ENCODE data around the gene PCBP3.

PCBP3 gene

DNA sequence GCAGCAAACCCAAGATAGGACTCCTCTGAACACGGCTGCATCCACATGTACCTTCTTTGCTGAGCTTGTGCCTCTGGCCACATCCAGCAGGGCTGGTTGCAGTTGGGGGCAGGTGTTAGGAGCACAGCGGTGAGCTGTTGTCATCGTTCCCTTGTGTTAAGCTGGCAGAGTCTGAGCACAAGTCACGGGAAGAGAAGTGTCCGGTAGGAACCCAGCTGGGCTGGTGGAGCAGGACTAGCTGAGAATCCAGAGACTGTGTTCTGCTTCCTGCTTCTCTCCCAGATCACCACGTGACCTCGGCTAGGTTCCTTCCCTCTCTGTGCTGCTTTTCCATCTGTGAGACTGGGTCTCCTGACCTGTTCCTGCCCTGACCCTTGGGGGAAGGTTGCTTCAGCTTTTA, 105.1 kb downstream of the PCBP3 start:
- no peak for DNase-seq (ENCODE audit: low spot score)

GRCh38 chr21:45749974-45750373, 106.4 kb downstream of the PCBP3 start:
- no peak for DNase-seq (ENCODE audit: low spot score)
- no peak for TF ChIP-seq CTCF (IDR thresholded peaks at IDR 0.05; ENCODE audit: extremely low read depth, missing control alignments)

More for the DNA sequence above, 105.1 kb downstream of the PCBP3 start:
- TF ChIP-seq CTCF (IDR thresholded peaks at IDR 0.05; ENCODE audit: extremely low read depth, missing control alignments), result no peak

- no peak for DNase-seq (ENCODE audit: low spot score)
- no peak for TF ChIP-seq CTCF (IDR thresholded peaks at IDR 0.05; ENCODE audit: extremely low read depth, missing control alignments)
These were observed 107.4 kb downstream of the PCBP3 start for GRCh38 chr21:45750936-45751335.

DNA sequence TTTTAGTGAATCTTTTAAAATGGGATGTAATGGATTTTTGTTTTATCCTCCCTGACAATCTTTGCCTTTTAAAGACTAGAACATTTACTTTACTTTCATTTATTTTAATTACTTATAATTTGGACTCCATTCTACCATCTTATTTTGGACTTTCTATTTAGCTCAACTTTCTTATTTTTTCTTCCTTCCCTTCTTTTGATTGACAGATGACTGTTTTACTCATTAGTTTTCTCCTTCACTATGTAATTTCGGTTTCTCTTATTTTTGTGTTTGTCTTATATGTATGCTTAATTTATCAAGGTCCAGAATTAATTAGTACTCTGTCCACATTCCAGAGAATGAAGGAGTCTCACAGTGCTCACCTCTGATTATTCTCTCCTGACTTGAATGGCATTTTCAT, 109.9 kb downstream of the PCBP3 start:
- no peak for TF ChIP-seq CTCF (IDR thresholded peaks at IDR 0.05; ENCODE audit: extremely low read depth, missing control alignments)
- no peak for DNase-seq (ENCODE audit: low spot score)

DNA sequence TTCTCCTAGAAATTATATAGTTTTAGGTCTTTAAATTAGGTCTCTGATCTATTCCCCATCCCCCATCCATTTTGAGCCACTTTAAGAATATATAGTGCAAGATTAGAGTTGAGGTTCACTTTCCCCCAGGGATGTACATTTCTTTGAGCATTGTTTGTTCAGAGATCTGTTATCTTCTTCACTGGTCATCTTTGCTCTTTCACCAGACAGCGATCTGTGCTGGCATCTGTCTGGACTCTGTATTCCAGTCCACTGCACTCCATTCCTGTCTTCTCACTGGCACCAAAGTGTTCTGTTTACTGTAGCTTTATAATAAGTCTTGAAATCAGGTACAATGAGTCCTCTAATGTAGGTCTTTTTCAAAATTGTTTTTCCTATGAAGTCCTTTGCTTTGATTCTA, 112.5 kb downstream of the PCBP3 start:
- no peak for DNase-seq (ENCODE audit: low spot score)
- no peak for TF ChIP-seq CTCF (IDR thresholded peaks at IDR 0.05; ENCODE audit: extremely low read depth, missing control alignments)

DNA sequence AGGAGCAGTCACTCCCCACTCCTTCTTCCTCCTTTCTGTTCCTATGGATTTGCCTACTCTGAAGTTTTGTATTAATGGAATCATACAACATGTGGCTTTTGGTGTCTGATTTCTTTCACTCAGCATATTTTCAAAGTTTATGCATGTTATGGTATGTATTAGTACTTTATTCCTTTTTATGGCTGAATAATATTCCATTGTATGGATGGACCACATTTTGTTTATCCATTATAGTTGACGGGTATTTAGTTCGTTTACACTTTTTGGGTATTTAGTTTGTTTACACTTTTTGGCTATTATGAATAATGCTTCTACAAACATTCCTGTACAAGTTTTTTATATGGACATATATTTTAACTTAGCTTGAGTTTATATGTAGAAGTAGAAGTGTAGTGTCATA, 113.1 kb downstream of the PCBP3 start:
- DNase-seq (ENCODE audit: low spot score), result no peak
- TF ChIP-seq CTCF (IDR thresholded peaks at IDR 0.05; ENCODE audit: extremely low read depth, missing control alignments), result no peak

GRCh38 chr21:45761704-45762103, 118.2 kb downstream of the PCBP3 start:
- TF ChIP-seq CTCF (IDR thresholded peaks at IDR 0.05; ENCODE audit: extremely low read depth, missing control alignments), result no peak
- DNase-seq (ENCODE audit: low spot score), result no peak
